ENCODE results near the gene IL4I1.

DNA sequence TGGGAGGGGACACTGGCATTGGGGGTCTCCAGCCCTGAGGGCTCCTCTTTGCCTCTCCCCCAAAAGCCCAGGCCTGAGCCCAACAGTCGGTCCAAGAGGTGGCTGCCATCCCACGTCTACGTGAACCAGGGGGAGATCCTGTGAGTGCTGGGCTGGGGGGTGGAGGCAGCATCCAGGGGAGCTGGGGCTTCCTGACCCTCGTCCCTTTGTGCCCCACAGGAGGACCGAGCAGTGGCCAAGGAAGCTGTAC, 38.9 kb downstream of the IL4I1 start:
- TF ChIP-seq, protein P1, sequence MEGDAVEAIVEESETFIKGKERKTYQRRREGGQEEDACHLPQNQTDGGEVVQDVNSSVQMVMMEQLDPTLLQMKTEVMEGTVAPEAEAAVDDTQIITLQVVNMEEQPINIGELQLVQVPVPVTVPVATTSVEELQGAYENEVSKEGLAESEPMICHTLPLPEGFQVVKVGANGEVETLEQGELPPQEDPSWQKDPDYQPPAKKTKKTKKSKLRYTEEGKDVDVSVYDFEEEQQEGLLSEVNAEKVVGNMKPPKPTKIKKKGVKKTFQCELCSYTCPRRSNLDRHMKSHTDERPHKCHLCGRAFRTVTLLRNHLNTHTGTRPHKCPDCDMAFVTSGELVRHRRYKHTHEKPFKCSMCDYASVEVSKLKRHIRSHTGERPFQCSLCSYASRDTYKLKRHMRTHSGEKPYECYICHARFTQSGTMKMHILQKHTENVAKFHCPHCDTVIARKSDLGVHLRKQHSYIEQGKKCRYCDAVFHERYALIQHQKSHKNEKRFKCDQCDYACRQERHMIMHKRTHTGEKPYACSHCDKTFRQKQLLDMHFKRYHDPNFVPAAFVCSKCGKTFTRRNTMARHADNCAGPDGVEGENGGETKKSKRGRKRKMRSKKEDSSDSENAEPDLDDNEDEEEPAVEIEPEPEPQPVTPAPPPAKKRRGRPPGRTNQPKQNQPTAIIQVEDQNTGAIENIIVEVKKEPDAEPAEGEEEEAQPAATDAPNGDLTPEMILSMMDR (IDR thresholded peaks at IDR 0.05; ENCODE audit: low read length), result no peak
- TF ChIP-seq EZH2 (optimal IDR thresholded peaks at IDR 0.05; ENCODE audit: low read depth, low read length) (no peak), EZH2phosphoT487 (IDR thresholded peaks at IDR 0.05; ENCODE audit: low read length) (no peak)
